SK-N-SH (cell line): Measurements from ENCODE around the gene SMURF1. TPM values are rescaled to one million over a fixed set of nuclear protein-coding genes. Genes with fewer than 3 reads are reported as not detected.

Experiments used
- CTCF ChIA-PET: fragments of 300-600, 350-600 bp; formaldehyde crosslinking; extraction: SDS; loops from one replicate; lab custom pipeline; 2021; lab: Yijun Ruan, JAX
- POLR2A ChIA-PET: fragments of 350-600 bp; sonication (Branson Sonifier 250); formaldehyde crosslinking; extraction: SDS; loops from one replicate; lab custom pipeline; 2020; ENCODE audit warnings: antibody characterized with exemption, inconsistent platforms; lab: Yijun Ruan, JAX
- DNase-seq: peaks from one replicate; pipeline ENCODE4 v3.0.0; 2012
- H2AFZ ChIP-seq: fragments of 200-600 bp; sonication (generic); 2 replicates; pipeline ENCODE4 v1.8.1; 2016; ENCODE audit warnings: antibody characterized with exemption, mild to moderate bottlenecking, low read depth
- H3F3A ChIP-seq: fragments of 200-600 bp; sonication (generic); replicated peaks from 2 replicates; pipeline ENCODE3; 2016; ENCODE audit warnings: antibody characterized with exemption, mild to moderate bottlenecking; ENCODE audit not compliant: insufficient read depth
- H3K27ac ChIP-seq, 2 experiments: fragments of 200-500 bp in 1 of 2; fragments of 200-600 bp in 1 of 2; sonication (Bioruptor generic) in 1 of 2; sonication (generic), shearing (Covaris generic) in 1 of 2; 2 replicates each; pipeline versions ENCODE4 v1.5.1 to v1.6.1; 2014 to 2016; ENCODE audit warnings: low read depth in 2 of 2, inconsistent platforms in 1 of 2, low read length in 1 of 2, mild to moderate bottlenecking in 1 of 2, mixed read lengths in 1 of 2
- H3K27me3 ChIP-seq: fragments of 200-600 bp; sonication (generic), shearing (Covaris generic); 2 replicates; pipeline ENCODE4 v1.6.1; 2016; ENCODE audit warnings: mixed run types; ENCODE audit not compliant: insufficient read depth
- H3K36me3 ChIP-seq, 2 experiments: fragments of 200-500 bp in 1 of 2; fragments of 200-600 bp in 1 of 2; sonication (Bioruptor generic) in 1 of 2; sonication (generic) in 1 of 2; replicated peaks in 1 of 2; 2 replicates each; pipeline versions ENCODE3 to v1.5.1; 2014 to 2016; ENCODE audit warnings: low read length in 1 of 2, mild to moderate bottlenecking in 1 of 2; ENCODE audit not compliant: insufficient read depth in 2 of 2, control insufficient read depth in 1 of 2
- H3K4me1 ChIP-seq, 2 experiments: fragments of 200-500 bp in 1 of 2; fragments of 200-600 bp in 1 of 2; sonication (Bioruptor generic) in 1 of 2; sonication (generic), shearing (Covaris generic) in 1 of 2; 2 replicates each; pipeline versions ENCODE4 v1.5.1 to v1.6.1; 2014 to 2016; ENCODE audit warnings: low read depth in 1 of 2, low read length in 1 of 2, mixed run types in 1 of 2; ENCODE audit not compliant: insufficient read depth in 2 of 2, control insufficient read depth in 1 of 2
- H3K4me2 ChIP-seq: fragments of 200-600 bp; sonication (generic), shearing (Covaris generic); 2 replicates; pipeline ENCODE4 v1.6.1; 2017; ENCODE audit warnings: mixed run types
- H3K4me3 ChIP-seq, 2 experiments: fragments of 200-500 bp in 1 of 2; fragments of 200-600 bp in 1 of 2; sonication (Bioruptor generic) in 1 of 2; sonication (generic), shearing (Covaris generic) in 1 of 2; 2 replicates each; pipeline versions ENCODE4 v1.5.1 to v1.8.1; 2014 to 2016; ENCODE audit warnings: low read depth in 2 of 2, inconsistent platforms in 1 of 2, low read length in 1 of 2, mild to moderate bottlenecking in 1 of 2, mixed read lengths in 1 of 2, moderate library complexity in 1 of 2
- H3K79me2 ChIP-seq: fragments of 200-600 bp; sonication (generic); 2 replicates; pipeline ENCODE4 v1.8.1; 2017; ENCODE audit warnings: mild to moderate bottlenecking; ENCODE audit not compliant: insufficient read depth
- H3K9ac ChIP-seq: fragments of 200-600 bp; sonication (generic); 2 replicates; pipeline ENCODE4 v1.6.1; 2017; ENCODE audit warnings: mixed run types
- H3K9me2 ChIP-seq: fragments of 200-600 bp; sonication (generic); 2 replicates; pipeline ENCODE4 v1.6.1; 2017; ENCODE audit warnings: mixed run types
- H3K9me3 ChIP-seq: fragments of 200-600 bp; sonication (generic); 2 replicates; pipeline ENCODE4 v1.6.1; 2017; ENCODE audit warnings: mixed run types, mild to moderate bottlenecking, moderate library complexity
- H4K20me1 ChIP-seq: fragments of 200-600 bp; sonication (generic); 2 replicates; pipeline ENCODE4 v1.6.1; 2017; ENCODE audit warnings: mild to moderate bottlenecking, mixed run types; ENCODE audit not compliant: insufficient read depth
- CHD2 ChIP-seq: fragments of 150-350 bp; IDR thresholded peaks from 2 replicates; pipeline ENCODE4 v1.6.1; 2018; ENCODE audit warnings: low read length; ENCODE audit not compliant: partially characterized antibody
- CTCF ChIP-seq: fragments of 200-600 bp; sonication (generic); IDR thresholded peaks from 2 replicates; pipeline ENCODE4 v1.6.1; 2017; ENCODE audit warnings: antibody characterized with exemption, mild to moderate bottlenecking, moderate library complexity
- EP300 ChIP-seq, 2 experiments: IDR thresholded peaks; 2 replicates each; pipeline versions ENCODE4 v1.4.0 to v1.6.1; 2012; ENCODE audit warnings: borderline replicate concordance in 1 of 2, low read depth in 1 of 2, low read length in 1 of 2
- FOSL2 ChIP-seq: IDR thresholded peaks from 2 replicates; pipeline ENCODE4 v1.4.0; 2012; ENCODE audit warnings: low read depth, mild to moderate bottlenecking, moderate library complexity, borderline replicate concordance
- FOXJ3 ChIP-seq: sonication (generic); formaldehyde crosslinking; IDR thresholded peaks from 2 replicates; pipeline ENCODE4 v1.5.1; 2020; ENCODE audit warnings: mild to moderate bottlenecking, missing genetic modification reagents
- GABPA ChIP-seq: IDR thresholded peaks from 2 replicates; pipeline ENCODE4 v1.4.0; 2012; ENCODE audit warnings: low read depth, mild to moderate bottlenecking
- GATA2 ChIP-seq: sonication (generic); formaldehyde crosslinking; IDR thresholded peaks from 2 replicates; pipeline ENCODE4 v1.5.0; 2020; ENCODE audit warnings: mild to moderate bottlenecking, missing genetic modification reagents
- IRF3 ChIP-seq: fragments of 150-350 bp; IDR thresholded peaks from 2 replicates; pipeline ENCODE4 v1.6.1; 2016; ENCODE audit warnings: mild to moderate bottlenecking, low read depth, low read length
- JUND ChIP-seq: IDR thresholded peaks from 2 replicates; pipeline ENCODE4 v1.4.0; 2012
- NRF1 ChIP-seq: IDR thresholded peaks from 2 replicates; pipeline ENCODE4 v1.6.1; 2012; ENCODE audit warnings: low read depth, mild to moderate bottlenecking, low read length
- POLR2AphosphoS5 ChIP-seq: IDR thresholded peaks from 2 replicates; pipeline ENCODE4 v1.6.1; 2012; ENCODE audit warnings: low read depth, low read length
- RFX5 ChIP-seq: IDR thresholded peaks from 2 replicates; pipeline ENCODE4 v1.6.1; 2012; ENCODE audit warnings: mild to moderate bottlenecking, improper control_type of control experiment, low read length
- RXRA ChIP-seq: IDR thresholded peaks from 2 replicates; pipeline ENCODE4 v1.4.0; 2012; ENCODE audit warnings: low read depth, mild to moderate bottlenecking, borderline replicate concordance
- SIN3A ChIP-seq: IDR thresholded peaks from 2 replicates; pipeline ENCODE4 v1.6.1; 2012; ENCODE audit warnings: low read depth, mild to moderate bottlenecking, low read length, moderate library complexity, borderline replicate concordance
- SMC3 ChIP-seq: IDR thresholded peaks from 2 replicates; pipeline ENCODE4 v1.6.1; 2012; ENCODE audit warnings: low read depth, low read length, improper control_type of control experiment
- TAF1 ChIP-seq: IDR thresholded peaks from 2 replicates; pipeline ENCODE4 v1.6.1; 2012; ENCODE audit warnings: low read depth, mild to moderate bottlenecking, low read length, moderate library complexity, borderline replicate concordance
- ZBTB33 ChIP-seq: IDR thresholded peaks from 2 replicates; pipeline ENCODE4 v1.4.0; 2012; ENCODE audit warnings: low read depth, borderline replicate concordance
- WGBS: methylation state at CpG from one replicate; pipeline ENCODE4 v1.1.6; 2017; ENCODE audit warnings: low lambda C conversion rate; 5-methylcytosine and 5-hydroxymethylcytosine counted together
- polyA plus RNA-seq, 3 experiments: library from polyadenylated mRNA; depleted of rRNA; stranded (reverse); fragments of >200 nt; gene quantifications; 2 replicates each; pipeline ENCODE4 v1.2.3, GENCODE V29; 2012

The SMURF1 gene
- polyA plus RNA-seq, 1 of the 3 experiments (the other 2 are of a cell fraction) = 12.9 TPM

GRCh38 chr7:99036546-99037111, 107.3 kb downstream of the SMURF1 start:
- peak; percentile 10; the same call in 1 of the 2 replicates for TF ChIP-seq SMC3
- TF ChIP-seq IRF3 = no peak
- TF ChIP-seq CTCF = peak; percentile 67
- TF ChIP-seq, all 33 proteins: peak for 2
- H4K20me1 ChIP-seq = peaks cover 11% of the 10 kb centered on the region; the same call in 1 of the 2 replicates
- 0 out of 4 replicates have a peak overlapping the region, but pooled peaks of 1 of the 2 experiments have one; percentile 3 for H3K27ac ChIP-seq
- no peak overlapping the region for H2AFZ ChIP-seq
- 86% methylated on average over 11 of the region's 11 CpGs for WGBS
- peaks cover 12% of the 10 kb centered on the region for H3F3A ChIP-seq
- H3K9me3 ChIP-seq = no peaks in the 10 kb centered on the region
- no peaks in the 10 kb centered on the region for H3K27me3 ChIP-seq
- H3K4me1 ChIP-seq = peaks cover 0 to 4% of the 10 kb centered on the region in 2 experiments; a peak in 1 of 4 replicates
- no peak overlapping the region for H3K9ac ChIP-seq
- CTCF ChIA-PET = interaction anchor here (1.0 to 6.6 kb wide), 14 partner anchors 8 to 290 kb away, joined by 3 to 146 read pairs (median 4); no protein-coding TSS in a partner anchor
- no peak overlapping the region for H3K4me3 ChIP-seq
- no peak overlapping the region for H3K4me2 ChIP-seq
- no peaks in the 10 kb centered on the region for H3K9me2 ChIP-seq
- POLR2A ChIA-PET = no interaction called here
- H3K36me3 ChIP-seq = peaks cover 78 to 85% of the 10 kb centered on the region in 2 experiments
- peaks cover 4% of the 10 kb centered on the region; the same call in 1 of the 2 replicates for H3K79me2 ChIP-seq
- DNase-seq = peak; percentile 68

GRCh38 chr7:99035723-99036545, 108.0 kb downstream of the SMURF1 start:
- peaks cover 0 to 4% of the 10 kb centered on the region in 2 experiments; a peak in 1 of 4 replicates for H3K4me1 ChIP-seq
- no peak for TF ChIP-seq SIN3A
- no peak for TF ChIP-seq RFX5
- TF ChIP-seq GATA2 (CRISPR knock-in tag) = no peak
- no peak for TF ChIP-seq POLR2AphosphoS5
- TF ChIP-seq GABPA = no peak
- no peak for TF ChIP-seq SMC3
- TF ChIP-seq RXRA = no peak
- no peak for TF ChIP-seq NRF1
- TF ChIP-seq TAF1 = no peak
- TF ChIP-seq JUND = no peak
- no peak for TF ChIP-seq FOSL2
- TF ChIP-seq CHD2 = no peak
- TF ChIP-seq EP300 (IDR thresholded peaks at IDR 0.05; ENCODE audit: borderline replicate concordance in 1 of 2, low read depth in 1 of 2, low read length in 1 of 2) = no peak
- TF ChIP-seq ZBTB33 = no peak
- TF ChIP-seq FOXJ3 (CRISPR knock-in tag) = no peak
- H4K20me1 ChIP-seq = peaks cover 11% of the 10 kb centered on the region; the same call in 1 of the 2 replicates
- no peaks in the 10 kb centered on the region for H3K79me2 ChIP-seq
- no peaks in the 10 kb centered on the region for H3K9me3 ChIP-seq
- H3K36me3 ChIP-seq = peaks cover 80 to 85% of the 10 kb centered on the region in 2 experiments
- no peak overlapping the region for H3K4me3 ChIP-seq
- H3K9ac ChIP-seq = no peak overlapping the region
- H2AFZ ChIP-seq = no peak overlapping the region
- H3K27ac ChIP-seq = 0 out of 4 replicates have a peak overlapping the region, but pooled peaks of 1 of the 2 experiments have one; percentile 3
- H3K4me2 ChIP-seq = no peak overlapping the region
- CTCF ChIA-PET = interaction anchor here (1.1 to 6.6 kb wide), 11 partner anchors 7 to 276 kb away, joined by 3 to 146 read pairs (median 4); no protein-coding TSS in a partner anchor
- POLR2A ChIA-PET = no interaction called here
- no peaks in the 10 kb centered on the region for H3K9me2 ChIP-seq
- no peak for DNase-seq
- peaks cover 9% of the 10 kb centered on the region for H3F3A ChIP-seq
- WGBS = 93% methylated on average over 26 of the region's 26 CpGs
- no peaks in the 10 kb centered on the region for H3K27me3 ChIP-seq
